22Rv1 (cell line): Measurements from ENCODE around the gene TMEM167A.

Source experiments
- CTCF ChIP-seq: fragments of 450-650 bp; IDR thresholded peaks from 2 replicates; pipeline ENCODE4 v1.5.1; 2017; ENCODE audit warnings: mild to moderate bottlenecking
- ZFX ChIP-seq: fragments of 450-650 bp; IDR thresholded peaks from 2 replicates; pipeline ENCODE4 v1.6.1; 2017; ENCODE audit warnings: antibody characterized with exemption, borderline replicate concordance

GRCh38 chr5:83015676-83016075 lies 61.5 kb downstream of the TMEM167A start:
- TF ChIP-seq CTCF (no peak), ZFX (no peak)
